Stomach (tissue), 4 donors: ENCODE measurements around the gene CRYBG1.

Source experiments
- POLR2A ChIP-seq, 4 donors: fragments of 450-650 bp; IDR thresholded peaks; one replicate each; pipeline ENCODE4 v1.6.1; 2016; ENCODE audit warnings: antibody characterized with exemption in 4 of 4, control low read depth in 2 of 4, mild to moderate bottlenecking in 1 of 4, moderate library complexity in 1 of 4
- TF ChIP-seq, protein P1 (sequence below), 7 experiments: fragments of 450-650 bp in 4 of 7; fragments of 200-600 bp in 3 of 7; sonication (generic) in 3 of 7; IDR thresholded peaks; one replicate each; pipeline ENCODE4 v1.5.1; 2016 to 2019; ENCODE audit warnings: antibody characterized with exemption in 7 of 7, control low read depth in 2 of 7, mild to moderate bottlenecking in 1 of 7

DNA sequence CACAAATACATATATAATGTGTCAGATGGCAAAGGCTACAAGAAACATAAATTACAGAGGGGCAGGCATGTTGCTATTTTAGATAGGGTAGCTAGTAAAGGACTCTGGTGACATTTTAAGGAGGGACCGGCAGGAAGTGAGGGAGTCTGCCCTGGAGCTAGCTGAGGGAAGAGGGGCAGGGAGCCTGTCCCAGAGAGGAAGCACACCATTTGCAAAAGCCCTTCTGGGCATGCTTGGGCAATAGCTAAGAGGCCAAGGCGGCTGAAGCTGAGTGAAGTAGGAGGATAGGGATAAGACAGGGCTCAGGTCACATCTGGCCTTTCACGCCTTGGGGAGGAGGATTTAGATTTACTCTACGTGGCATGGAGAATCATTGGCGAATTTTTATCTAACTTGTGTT is 172.5 kb downstream of the CRYBG1 start:
- TF ChIP-seq, protein P1, sequence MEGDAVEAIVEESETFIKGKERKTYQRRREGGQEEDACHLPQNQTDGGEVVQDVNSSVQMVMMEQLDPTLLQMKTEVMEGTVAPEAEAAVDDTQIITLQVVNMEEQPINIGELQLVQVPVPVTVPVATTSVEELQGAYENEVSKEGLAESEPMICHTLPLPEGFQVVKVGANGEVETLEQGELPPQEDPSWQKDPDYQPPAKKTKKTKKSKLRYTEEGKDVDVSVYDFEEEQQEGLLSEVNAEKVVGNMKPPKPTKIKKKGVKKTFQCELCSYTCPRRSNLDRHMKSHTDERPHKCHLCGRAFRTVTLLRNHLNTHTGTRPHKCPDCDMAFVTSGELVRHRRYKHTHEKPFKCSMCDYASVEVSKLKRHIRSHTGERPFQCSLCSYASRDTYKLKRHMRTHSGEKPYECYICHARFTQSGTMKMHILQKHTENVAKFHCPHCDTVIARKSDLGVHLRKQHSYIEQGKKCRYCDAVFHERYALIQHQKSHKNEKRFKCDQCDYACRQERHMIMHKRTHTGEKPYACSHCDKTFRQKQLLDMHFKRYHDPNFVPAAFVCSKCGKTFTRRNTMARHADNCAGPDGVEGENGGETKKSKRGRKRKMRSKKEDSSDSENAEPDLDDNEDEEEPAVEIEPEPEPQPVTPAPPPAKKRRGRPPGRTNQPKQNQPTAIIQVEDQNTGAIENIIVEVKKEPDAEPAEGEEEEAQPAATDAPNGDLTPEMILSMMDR (IDR thresholded peaks at IDR 0.05), result no peak
- no peak for TF ChIP-seq POLR2A (IDR thresholded peaks at IDR 0.05)
